Ammon's horn (tissue), 1 donor: ENCODE measurements around the gene GRIN2A.

Experiments used
- DNase-seq: peaks from one replicate; pipeline ENCODE4 v3.0.0-alpha.2; 2016; ENCODE audit warnings: low spot score

GRIN2A gene

DNA sequence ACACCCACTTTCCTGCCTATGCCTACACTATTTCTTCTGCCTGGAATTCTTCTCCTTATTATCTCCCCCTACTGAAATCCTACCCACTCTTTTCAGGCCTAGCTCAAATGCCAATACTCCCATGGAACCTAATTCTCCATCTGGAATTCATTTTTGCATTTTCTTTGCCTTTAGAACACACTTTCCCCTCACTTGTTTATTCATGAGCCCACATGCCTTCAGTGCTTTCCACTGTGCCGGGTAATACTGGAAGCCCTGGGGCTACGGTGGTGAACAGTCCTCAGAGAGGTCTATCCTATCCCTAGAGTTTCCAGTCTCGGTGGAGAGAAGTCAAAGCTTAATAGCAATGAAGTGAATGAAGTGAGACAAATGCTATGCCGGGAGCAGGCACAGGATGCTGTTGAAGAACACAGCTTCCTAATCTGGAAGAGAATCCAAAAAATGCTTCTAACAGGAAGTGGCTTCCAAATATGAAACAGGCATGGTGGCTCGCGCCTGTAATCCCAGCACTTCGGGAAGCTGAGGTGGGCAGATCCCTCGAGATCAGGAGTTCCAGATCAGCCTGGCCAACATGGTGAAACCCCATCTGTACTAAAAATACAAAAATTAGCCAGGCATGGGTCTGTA is 322.4 kb downstream of the GRIN2A start:
- no peak for DNase-seq

DNA sequence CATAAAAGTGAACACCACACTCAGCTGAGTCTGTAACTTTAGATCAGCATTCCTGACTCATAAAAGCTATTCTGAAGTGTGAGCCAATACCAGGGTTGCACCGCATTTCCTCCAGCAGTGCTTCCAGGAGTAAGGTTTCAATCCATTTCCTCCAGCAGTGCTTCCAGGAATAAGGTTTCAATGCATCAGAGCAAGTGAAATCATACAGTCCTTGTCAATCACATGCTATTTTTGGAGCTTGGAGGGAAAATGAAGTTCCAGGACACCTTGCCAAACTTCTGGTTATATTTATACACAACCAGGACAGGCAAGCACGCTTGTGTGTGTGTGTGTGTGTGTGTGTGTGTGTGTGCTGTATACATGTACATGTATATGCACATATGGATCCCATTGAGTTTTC is 327.6 kb downstream of the GRIN2A start:
- no peak for DNase-seq

DNA sequence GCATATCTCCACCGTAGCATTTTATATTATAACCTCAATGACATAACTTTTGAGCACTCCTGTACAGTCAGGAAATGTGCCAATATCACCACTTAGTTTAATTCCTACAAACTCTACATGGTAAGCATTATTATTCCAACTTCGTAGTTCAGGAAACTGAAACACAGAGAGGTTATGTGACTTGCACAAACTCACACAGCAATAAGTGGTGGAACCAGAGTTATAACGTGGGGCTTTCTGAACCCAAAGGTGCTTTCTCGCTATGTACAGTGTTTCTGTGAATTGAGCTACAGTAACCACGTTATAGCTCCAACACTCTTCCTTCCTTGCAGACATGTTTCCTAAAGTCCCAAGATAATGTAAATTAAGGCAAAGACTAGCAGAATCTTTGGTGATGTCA is 330.2 kb downstream of the GRIN2A start:
- DNase-seq: no peak

DNA sequence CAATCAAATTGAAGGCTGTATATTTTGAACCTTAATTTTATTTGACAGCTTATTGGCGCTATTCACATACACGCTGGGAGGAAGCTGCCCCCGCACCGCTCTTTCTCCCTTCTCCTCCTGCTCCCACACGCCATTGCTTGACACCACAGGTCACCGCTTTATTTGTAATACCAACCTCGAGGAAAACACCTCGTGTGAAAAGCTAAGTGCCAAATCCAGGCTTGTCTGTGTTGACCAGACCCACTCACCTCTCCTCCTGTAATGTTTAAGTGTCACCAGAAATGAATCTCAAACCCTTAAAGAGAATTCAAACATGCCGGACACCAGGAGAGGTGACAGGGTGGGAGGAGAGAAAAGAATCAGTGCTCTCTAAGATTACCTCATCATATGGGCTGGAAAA is 331.4 kb downstream of the GRIN2A start:
- DNase-seq: no peak

DNA sequence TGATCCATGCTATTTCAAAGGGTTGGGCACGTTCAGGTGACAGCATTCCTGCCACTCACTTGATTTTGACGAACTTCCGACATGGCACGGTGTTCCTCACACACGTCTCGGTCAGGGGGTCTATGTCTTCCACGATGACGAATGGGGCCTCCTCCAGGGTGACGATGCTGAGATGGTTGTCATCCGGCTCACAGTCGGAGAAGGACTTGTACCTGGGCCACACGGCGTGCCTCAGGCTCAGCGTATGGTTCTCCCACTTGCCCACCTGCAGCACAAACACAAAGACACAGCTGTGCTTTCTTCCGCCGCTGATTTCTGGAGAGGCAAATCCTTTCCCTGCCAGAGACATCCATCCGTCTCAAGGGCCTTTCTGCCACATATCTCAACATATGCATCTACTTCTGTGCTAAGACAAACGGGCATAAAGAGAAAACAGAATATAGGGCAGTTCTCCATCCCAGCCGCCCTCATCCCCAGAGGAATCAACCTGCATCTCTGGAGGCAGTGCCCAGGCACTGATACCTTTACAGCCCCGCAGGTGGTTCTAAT is 332.5 kb downstream of the GRIN2A start:
- no peak for DNase-seq

DNA sequence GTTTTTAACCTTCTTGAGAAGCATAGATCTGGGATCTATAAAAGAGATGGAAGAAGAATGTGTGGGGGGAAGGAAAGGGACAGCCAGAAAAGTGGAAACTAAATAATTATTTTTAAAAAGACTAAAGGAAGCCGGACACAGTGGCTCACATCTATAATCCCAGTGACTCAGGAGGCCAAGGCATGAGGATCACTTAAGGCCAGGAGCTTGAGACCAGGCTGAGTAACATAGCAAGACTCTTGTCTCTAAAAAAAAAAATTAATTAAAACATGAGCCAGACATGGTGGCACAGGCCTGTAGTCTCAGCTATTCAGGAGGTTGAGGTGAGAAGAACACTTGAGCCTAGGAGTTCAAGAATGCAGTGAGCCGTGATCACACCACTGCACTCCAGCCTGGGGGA is 335.1 kb downstream of the GRIN2A start:
- no peak for DNase-seq

DNA sequence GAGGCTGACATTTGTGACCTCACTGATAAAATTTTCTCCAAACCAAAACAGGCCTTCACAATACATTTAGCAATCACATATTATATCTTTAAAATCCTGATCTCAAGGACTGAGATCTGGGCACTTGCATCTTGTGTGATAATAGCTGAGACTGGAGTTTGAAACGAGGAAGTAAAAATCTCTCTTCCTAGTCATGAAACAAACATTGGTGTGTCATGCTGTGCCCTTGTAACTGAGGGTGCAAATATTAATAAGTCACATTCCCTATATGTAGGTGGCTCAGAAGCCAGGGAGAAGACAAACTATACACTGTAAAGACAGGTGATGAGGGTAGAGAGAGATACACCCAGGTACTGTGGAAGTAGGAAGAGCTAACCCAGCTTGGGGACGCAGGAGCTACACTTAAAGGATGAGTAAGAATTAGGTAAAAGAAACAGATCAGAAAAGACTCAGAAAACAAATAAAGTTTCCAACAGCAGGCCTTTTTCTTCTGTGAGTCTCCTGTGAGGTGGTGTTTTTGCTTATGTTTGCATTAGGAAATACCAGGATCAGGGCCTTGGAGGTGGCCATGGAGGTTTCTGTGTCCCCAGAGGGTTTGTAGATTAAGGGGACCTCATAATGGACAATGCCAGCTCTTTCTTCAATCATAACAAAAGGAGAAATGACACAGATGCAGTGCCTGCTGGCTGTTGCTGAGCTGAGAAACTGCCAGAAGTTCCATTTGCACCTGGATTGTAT is 335.7 kb downstream of the GRIN2A start:
- DNase-seq: no peak

DNA sequence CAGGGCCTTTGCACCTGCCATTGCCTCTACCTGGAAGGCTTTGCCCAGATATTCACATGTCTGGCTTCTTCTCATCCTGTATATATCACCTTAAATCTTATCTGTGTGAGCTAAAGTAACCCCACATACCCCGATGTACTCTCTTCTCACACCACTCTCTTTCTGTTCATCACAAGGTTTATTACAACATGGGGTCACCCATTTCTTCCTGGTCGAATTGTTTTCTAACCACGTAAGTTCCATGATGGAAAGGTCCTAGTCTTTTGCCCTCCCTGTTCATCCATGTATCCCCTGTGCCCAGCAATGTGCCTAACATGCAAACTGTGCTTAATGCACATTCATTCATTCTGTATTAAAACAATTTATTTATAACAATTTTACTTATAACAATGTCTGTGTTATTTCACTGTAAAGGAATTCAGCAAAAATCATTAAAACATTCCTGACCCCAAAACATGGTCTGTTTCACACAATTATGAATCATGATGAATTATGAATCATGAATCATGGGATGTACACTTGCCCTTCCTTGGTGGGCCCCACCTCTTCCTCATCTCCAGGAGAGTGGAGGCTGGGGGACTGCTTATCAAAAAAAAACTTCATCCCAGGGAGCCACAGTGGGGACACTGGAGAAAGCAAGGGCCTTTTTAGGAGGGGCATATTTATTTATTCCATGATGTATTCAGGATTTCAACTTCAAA is 336.4 kb downstream of the GRIN2A start:
- no peak for DNase-seq

DNA sequence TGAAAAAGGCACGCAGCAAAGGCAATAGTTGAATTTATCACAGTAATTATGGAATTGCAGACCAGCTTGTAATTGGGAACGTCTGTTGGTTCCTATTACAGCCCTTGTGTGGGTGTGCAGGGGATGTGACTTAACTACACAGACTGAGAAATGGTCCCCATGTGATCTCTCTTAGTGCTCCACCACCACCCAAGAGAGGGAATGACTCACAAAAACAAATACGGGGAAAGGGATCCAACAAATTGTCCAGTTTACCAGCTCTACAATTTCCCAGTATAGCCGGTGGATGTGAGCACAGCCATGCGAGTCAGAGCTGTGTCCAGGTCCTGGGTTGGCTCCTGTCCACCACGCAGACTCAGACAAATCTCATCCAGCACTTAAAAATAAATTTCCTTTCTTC is 337.9 kb downstream of the GRIN2A start:
- DNase-seq: peak; percentile 68

DNA sequence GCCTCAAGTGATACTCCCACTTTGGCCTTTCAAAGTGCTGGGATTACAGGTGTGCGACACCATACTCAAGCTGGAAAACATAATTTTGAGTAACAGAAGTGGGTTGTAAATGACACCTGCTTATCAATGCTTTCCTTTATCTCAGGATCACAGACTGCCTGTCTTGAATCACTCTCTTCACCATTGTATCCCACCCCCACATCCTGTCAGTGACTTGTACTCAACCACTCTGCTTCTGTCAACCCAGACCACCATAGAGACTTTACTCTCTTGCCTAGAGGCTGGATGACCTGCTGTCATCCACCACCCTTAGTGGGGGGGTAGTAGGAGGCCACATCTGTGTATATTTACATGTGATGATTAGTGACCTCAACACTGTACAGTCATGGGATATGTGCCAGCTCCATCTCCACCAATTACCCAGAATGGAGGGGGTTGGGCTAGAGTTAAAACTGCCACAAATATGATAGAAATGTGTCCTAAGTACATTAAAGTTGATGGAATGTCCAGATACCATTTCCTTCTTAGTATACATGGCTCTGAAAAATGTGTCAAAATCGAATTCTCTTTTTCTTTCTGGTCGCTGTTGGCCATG is 338.7 kb downstream of the GRIN2A start:
- no peak for DNase-seq

DNA sequence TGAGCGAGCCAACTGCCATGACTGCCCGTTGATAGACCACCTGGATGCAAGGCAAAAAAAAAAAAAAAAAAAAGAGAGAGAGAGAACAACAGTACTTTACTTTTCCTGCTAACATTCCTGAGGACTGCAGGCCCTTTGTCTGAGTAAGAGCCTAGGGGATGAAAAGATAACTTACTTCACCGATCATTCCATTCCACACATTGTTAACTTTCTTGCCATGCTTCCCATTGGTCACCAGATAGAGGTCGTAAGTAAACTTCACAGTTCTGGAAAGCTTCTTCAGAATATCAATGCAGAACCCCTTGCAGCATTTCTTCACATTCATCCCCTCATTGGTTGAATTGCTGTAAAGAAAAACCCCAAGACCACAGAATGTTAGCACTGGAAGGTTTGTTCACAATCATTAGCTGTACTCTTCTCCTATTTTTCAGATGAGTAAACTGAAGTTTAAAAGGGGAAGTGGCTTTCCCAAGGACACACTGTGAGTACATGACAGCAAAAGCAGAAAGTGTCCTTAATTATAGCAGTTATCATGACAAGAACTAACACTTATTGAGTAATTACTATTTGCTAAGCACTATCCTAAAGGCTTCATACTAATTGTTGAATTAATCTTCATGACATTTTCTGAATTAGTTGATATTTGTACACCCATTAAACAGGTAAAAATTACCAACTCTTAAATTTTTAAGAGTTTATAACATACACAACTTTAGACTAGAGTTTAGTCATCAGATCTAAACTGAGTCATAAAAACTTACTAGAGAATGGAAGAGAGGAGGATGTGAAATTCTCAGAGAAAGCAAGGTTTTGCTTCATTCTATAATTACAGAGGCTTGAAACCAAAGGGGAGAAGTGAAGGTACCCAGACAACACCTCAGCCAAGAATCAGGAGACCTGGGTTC is 341.2 kb downstream of the GRIN2A start:
- no peak for DNase-seq

DNA sequence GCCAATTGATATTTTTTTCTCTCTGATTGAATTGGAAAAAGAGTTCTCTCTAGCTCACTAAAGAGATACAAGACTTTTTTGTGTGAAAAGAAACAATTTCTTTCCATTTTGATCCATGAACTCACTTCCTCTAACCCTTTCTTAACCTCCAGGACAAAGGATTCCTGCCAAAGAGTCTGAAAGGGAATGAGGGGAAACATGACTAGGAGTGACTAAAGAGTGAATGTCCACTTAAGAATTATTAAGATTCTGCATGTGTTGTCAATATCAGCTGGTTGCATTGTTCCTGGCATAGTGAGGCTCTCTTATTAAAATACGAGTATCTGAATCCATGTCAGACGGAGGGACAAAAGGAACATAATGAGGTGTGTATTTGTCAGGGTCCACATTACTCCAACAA is 344.7 kb downstream of the GRIN2A start:
- no peak for DNase-seq

DNA sequence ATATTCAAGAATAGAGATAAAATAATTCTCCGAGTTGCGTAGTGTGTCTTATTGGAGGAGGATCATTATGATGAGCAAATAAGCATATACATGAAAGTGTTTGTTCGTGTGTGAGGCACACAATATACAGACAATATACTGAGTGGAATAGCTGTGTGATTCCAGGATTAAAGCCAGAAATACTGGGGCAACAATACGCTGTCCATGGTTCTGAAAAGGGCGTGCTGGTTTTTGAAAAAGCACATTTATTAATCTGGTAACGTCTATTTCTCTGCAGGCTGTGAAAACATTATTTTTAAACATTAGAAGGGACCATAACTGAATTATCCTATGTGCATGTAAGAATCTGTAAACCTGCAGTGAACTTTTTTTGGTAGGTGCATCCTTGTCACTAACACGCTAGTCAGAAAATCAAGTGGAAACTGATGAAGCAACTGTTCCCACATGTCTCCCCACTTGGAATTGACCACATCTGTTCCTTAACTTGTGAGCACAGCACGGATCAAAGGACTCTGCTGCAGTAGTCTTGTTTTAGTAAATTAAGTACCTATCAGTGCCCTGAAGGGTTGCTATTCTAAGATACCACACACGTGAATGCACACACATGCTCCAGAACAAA is 346.0 kb downstream of the GRIN2A start:
- DNase-seq: no peak

DNA sequence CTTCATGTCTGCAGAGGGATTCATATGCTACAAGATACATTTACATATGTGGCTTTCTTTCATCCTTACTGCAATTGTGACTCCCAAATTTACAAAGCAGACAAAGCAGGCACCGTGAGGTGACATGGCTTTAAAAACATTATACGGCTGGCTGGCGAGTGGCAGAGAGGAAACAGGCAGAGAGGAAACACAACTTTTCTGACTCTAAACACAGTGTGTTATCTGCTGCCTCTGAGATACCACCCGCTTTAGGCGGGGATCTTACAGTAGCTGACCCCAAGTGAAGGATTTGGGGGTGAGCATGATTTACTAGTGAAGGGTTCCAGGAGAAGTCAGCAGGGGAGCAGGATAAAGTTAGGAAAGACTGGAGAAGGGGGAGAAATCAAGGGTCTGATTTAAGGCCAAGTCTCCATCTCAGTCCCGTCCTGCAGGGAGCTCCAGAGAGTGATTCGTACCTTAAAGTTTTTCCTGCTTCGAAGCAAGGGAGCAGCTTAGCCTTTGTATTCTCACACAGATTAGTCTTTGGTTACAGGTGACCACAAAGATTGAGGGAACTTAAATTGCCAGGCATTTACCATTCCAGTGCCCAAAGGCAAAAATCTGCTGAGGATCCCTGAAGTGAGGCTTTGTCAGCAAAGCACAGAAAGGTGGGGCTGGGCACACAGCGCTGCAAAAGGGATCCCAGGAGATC is 355.0 kb downstream of the GRIN2A start:
- DNase-seq: no peak

DNA sequence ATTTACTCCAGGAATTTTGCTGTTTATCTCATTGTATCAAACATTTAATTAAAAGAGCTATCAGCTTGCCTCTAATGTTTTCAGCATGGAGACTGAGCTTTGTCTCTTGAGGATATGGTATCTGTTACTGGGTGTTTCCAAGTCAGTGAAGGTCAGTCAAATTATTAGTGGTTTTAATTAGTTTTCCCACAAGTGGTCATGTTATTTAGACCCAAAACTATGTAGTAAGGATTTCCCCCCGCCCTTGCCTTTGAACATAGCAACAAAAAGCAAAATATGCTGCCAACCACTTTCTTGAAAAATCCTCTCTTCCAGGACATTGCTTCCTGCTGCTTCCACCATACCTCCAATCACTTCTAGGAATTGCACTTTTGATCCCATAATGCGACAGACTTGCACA is 355.6 kb downstream of the GRIN2A start:
- DNase-seq: no peak

DNA sequence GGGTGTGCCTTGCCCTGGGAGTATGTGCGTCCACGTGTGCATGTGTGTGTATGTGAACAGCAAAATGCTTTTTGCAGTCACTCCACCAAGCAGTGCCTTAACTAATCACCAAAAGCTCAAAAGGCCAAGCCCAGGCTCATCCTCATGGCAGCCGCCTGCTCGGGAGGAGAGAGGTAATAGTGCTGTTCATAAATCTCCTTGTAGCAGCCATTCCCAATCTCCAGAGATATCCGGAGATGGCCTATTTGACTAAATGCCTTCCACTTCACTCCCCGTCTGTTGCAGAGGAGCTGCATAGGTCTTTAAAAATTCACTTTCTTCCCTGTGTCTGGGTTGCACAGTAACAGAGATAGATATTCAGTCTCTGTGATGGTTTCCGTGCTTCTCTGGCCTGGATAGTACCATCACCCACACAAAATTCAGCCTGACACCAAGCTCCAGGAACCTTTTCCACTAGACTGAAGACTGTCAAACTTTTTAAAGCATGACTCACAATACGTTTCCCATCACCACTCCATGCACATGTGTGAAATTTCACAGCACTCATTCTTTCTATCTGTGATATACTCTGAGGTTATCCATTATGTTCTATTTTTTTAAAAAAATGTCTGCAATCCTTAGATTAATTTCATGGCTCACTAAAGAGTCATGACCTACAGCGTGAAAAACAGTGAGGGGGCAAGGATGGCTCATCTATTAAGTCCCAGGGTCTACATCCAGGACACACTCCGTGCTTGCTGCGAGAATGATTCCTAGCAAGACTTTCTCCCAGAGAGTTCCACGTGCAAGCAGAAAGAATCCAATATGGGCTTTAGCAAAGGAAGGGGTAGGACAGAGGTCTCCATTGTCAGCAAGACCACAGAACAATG is 357.8 kb downstream of the GRIN2A start:
- no peak for DNase-seq

DNA sequence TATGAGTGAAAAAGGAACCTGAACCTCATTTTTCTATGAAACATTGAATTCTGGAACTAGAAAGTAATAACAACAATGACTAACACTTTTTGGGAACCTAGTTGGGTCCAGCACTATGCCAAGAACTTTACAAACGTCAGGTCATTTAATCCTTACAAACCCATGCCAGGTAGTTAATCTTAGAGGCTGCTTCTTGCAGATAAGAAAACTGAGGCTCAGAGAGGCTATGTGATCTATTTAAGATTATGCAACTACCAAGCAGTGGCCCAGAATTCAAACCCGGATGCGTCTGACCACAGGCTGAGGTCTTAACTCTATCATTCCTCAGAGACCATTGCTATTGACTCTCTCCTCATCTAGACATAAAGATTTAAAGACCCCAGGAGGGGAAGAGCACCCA is 358.7 kb downstream of the GRIN2A start:
- DNase-seq: no peak

DNA sequence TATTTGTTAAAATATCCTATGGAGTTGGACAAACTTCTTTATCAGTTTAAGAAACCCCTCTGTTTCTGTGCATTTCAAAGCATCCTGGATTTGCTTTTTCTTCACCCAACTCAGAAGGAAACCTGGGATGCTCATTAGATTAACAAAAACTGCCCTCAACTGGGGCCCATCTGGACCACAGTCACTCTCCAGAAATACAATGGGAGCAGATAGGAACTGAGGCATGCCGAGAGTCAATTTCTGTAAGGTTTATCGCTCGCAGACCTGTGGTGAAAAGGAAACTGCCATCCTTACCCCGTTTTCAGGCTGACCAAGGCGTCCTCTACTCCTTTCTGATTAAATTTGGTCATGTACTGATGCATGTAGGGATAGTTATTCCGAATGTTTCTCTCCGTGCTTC is 360.3 kb downstream of the GRIN2A start:
- no peak for DNase-seq

DNA sequence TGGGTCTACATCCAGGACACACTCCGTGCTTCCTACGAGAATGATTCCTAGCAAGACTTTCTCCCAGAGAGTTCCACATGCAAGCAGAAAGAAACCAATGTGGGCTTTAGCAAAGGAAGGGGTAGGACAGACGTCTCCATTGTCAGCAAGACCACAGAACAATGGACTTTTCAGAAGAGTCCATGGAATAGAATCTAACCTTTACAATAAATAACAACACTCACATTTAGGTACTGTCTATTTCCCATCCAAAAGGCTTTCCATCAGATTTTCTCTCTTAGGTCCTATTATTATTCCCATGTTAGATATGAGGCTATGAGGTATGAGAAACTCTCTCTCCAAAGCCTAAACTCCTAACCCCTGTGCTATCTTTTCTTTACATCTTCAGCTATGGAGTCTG is 360.9 kb downstream of the GRIN2A start:
- DNase-seq: peak; percentile 35
